Mesodermal cell (in vitro differentiated cells): ENCODE measurements around the gene OR2AJ1.

Source experiments
- H3K27ac ChIP-seq: 2 replicates; pipeline ENCODE4 v1.7.0; 2013; ENCODE audit warnings: mild to moderate bottlenecking, low read depth, low read length, moderate library complexity; ENCODE audit not compliant: severe bottlenecking
- H3K36me3 ChIP-seq: 2 replicates; pipeline ENCODE4 v1.7.1; 2013; ENCODE audit warnings: mild to moderate bottlenecking, low read length, moderate library complexity; ENCODE audit not compliant: control insufficient read depth, insufficient read depth
- H3K4me1 ChIP-seq: one replicate; pipeline ENCODE4 v1.7.1; 2013; ENCODE audit warnings: mild to moderate bottlenecking, low read length; ENCODE audit not compliant: insufficient read depth, control insufficient read depth, poor library complexity, severe bottlenecking
- H3K4me3 ChIP-seq: 2 replicates; pipeline ENCODE4 v1.7.0; 2013; ENCODE audit warnings: low read length, control low read depth, mild to moderate bottlenecking; ENCODE audit not compliant: insufficient read depth, poor library complexity, severe bottlenecking; ENCODE audit errors: extremely low read depth
- H3K9me3 ChIP-seq: 2 replicates; pipeline ENCODE4 v1.7.1; 2013; ENCODE audit warnings: mild to moderate bottlenecking, low read length, moderate library complexity; ENCODE audit not compliant: control insufficient read depth
- WGBS, 2 experiments: methylation state at CpG; one replicate each; pipeline ENCODE4 v1.1.5; 2013; ENCODE audit warnings: missing lambda C conversion rate in 2 of 2; ENCODE audit not compliant: insufficient coverage in 2 of 2; 5-methylcytosine and 5-hydroxymethylcytosine counted together

Gene OR2AJ1

GRCh38 chr1:247961791-247962190 lies 37.1 kb downstream of the OR2AJ1 start:
- Histone ChIP-seq H3K36me3 (no peaks in the 10 kb centered on the region), H3K4me1 (no peaks in the 10 kb centered on the region), H3K27ac (no peak overlapping the region), H3K4me3 (no peak overlapping the region), H3K9me3 (peaks cover 26% of the 10 kb centered on the region)
- WGBS, 2 experiments, result 20% methylated on average over 2 of the region's 3 CpGs; no CpG with 5 or more reads in 1 of the 2 experiments

GRCh38 chr1:247962911-247963588 lies 38.4 kb downstream of the OR2AJ1 start:
- H3K27ac ChIP-seq, result no peak overlapping the region
- WGBS, 2 experiments, result 64 to 67% methylated on average over 1 to 3 of the region's 4 CpGs
- H3K4me1 ChIP-seq, result no peaks in the 10 kb centered on the region
- H3K4me3 ChIP-seq, result no peak overlapping the region
- H3K9me3 ChIP-seq, result peaks cover 26% of the 10 kb centered on the region
- H3K36me3 ChIP-seq, result no peaks in the 10 kb centered on the region

- H3K4me3 ChIP-seq, result no peak within 1 kb of the TSS
- no peaks in the 10 kb centered on the region for H3K4me1 ChIP-seq
- no CpG with 5 or more reads among the region's 2 CpGs for WGBS, 2 experiments
- no peaks in the 10 kb centered on the region for H3K36me3 ChIP-seq
- H3K27ac ChIP-seq, result no peak within 1 kb of the TSS
- peaks cover 26% of the 10 kb centered on the region for H3K9me3 ChIP-seq
Measured at GRCh38 chr1:247964933-247965332, 40.2 kb downstream of the OR2AJ1 start, which contains the start of gene OR2AK2. Gene OR2AK2, plus strand, starts transcription at chr1:247965233. Its CDS starts 144 bp downstream, at chr1:247965377.

- no peaks in the 10 kb centered on the region for H3K36me3 ChIP-seq
- H3K27ac ChIP-seq, result no peak overlapping the region
- no peaks in the 10 kb centered on the region for H3K4me1 ChIP-seq
- peaks cover 21% of the 10 kb centered on the region for H3K9me3 ChIP-seq
- H3K4me3 ChIP-seq, result no peak overlapping the region
- 20% methylated on average over 1 of the region's 5 CpGs; no CpG with 5 or more reads in 1 of the 2 experiments for WGBS, 2 experiments
Measured at GRCh38 chr1:247966532-247967204, 42.0 kb downstream of the OR2AJ1 start.
